ENCODE data around the gene LMBRD2. TPM values are rescaled to one million over a fixed set of nuclear protein-coding genes. Genes with fewer than 3 reads are reported as not detected.

Gene LMBRD2
- polyA plus RNA-seq, 2 of the 4 experiments (the other 2 are of a cell fraction), result 2.9 to 6.8 TPM

DNA sequence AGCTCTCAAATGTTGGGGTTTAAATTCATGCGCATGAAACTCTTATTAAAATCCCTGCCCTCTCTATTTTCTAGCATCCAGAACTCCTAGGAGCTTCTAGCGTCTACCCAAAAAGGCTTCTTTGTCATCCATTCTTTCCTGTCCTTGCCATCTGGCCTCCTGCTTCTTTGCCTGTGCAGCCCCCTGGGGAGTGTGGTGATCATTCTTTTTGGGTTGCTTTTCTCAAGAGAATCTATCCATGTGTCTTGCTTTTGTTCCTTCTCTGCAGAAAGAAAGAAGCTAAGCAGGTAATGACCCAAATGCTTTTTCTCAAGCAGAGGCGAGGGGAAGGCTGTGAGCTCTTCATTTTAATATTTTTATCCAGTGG is 26.8 kb upstream of the LMBRD2 start:
- no peaks in the 10 kb centered on the region for H3K9me3 ChIP-seq
- H3K27ac ChIP-seq, result no peak overlapping the region
- TF ChIP-seq HOXB13 (CRISPR knock-in tag; IDR thresholded peaks at IDR 0.05; ENCODE audit: low read depth) (no peak), PHF8 (IDR thresholded peaks at IDR 0.05; ENCODE audit: borderline replicate concordance, low read depth) (no peak), JUNB (IDR thresholded peaks at IDR 0.05) (no peak), CBX2 (IDR thresholded peaks at IDR 0.05; ENCODE audit: borderline replicate concordance, low read depth) (no peak), HOXA7 (CRISPR knock-in tag; IDR thresholded peaks at IDR 0.05) (no peak), HOXB5 (CRISPR knock-in tag; IDR thresholded peaks at IDR 0.05) (no peak), MYC (IDR thresholded peaks at IDR 0.05; ENCODE audit: borderline replicate concordance, low read length) (no peak), ZSCAN20 (CRISPR knock-in tag; IDR thresholded peaks at IDR 0.05) (no peak), ESRRA (IDR thresholded peaks at IDR 0.05; ENCODE audit: borderline replicate concordance, low read length) (no peak)
- TF ChIP-seq, protein P1, sequence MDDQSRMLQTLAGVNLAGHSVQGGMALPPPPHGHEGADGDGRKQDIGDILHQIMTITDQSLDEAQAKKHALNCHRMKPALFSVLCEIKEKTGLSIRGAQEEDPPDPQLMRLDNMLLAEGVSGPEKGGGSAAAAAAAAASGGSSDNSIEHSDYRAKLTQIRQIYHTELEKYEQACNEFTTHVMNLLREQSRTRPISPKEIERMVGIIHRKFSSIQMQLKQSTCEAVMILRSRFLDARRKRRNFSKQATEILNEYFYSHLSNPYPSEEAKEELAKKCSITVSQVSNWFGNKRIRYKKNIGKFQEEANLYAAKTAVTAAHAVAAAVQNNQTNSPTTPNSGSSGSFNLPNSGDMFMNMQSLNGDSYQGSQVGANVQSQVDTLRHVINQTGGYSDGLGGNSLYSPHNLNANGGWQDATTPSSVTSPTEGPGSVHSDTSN (IDR thresholded peaks at IDR 0.05), result no peak
- TF ChIP-seq, protein P2, sequence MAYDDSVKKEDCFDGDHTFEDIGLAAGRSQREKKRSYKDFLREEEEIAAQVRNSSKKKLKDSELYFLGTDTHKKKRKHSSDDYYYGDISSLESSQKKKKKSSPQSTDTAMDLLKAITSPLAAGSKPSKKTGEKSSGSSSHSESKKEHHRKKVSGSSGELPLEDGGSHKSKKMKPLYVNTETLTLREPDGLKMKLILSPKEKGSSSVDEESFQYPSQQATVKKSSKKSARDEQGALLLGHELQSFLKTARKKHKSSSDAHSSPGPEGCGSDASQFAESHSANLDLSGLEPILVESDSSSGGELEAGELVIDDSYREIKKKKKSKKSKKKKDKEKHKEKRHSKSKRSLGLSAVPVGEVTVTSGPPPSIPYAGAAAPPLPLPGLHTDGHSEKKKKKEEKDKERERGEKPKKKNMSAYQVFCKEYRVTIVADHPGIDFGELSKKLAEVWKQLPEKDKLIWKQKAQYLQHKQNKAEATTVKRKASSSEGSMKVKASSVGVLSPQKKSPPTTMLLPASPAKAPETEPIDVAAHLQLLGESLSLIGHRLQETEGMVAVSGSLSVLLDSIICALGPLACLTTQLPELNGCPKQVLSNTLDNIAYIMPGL (CRISPR knock-in tag; IDR thresholded peaks at IDR 0.05; ENCODE audit: borderline replicate concordance), result no peak
- TF ChIP-seq, protein P3, sequence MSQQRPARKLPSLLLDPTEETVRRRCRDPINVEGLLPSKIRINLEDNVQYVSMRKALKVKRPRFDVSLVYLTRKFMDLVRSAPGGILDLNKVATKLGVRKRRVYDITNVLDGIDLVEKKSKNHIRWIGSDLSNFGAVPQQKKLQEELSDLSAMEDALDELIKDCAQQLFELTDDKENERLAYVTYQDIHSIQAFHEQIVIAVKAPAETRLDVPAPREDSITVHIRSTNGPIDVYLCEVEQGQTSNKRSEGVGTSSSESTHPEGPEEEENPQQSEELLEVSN (IDR thresholded peaks at IDR 0.05; ENCODE audit: borderline replicate concordance, low read depth), result no peak
- no peak for ATAC-seq
- no peak for DNase-seq (ENCODE audit: low read depth in 1 of 2, low spot score in 1 of 2)
- FAIRE-seq, result no peak
- CTCF ChIA-PET, result interaction anchor here (0.6 to 2.5 kb wide), 17 partner anchors 11 to 1559 kb away, joined by 3 to 19 read pairs (median 4); partner anchors contain the start of genes LMBRD2, NADK2 and SKP2
- no peak overlapping the region for H3K4me2 ChIP-seq
- H3K4me1 ChIP-seq, result no peaks in the 10 kb centered on the region
- WGBS (ENCODE audit: missing lambda C conversion rate), result 89% methylated on average over 3 of the region's 3 CpGs
- POLR2A ChIA-PET, result no interaction called here
- no peak overlapping the region for H3K4me3 ChIP-seq

DNA sequence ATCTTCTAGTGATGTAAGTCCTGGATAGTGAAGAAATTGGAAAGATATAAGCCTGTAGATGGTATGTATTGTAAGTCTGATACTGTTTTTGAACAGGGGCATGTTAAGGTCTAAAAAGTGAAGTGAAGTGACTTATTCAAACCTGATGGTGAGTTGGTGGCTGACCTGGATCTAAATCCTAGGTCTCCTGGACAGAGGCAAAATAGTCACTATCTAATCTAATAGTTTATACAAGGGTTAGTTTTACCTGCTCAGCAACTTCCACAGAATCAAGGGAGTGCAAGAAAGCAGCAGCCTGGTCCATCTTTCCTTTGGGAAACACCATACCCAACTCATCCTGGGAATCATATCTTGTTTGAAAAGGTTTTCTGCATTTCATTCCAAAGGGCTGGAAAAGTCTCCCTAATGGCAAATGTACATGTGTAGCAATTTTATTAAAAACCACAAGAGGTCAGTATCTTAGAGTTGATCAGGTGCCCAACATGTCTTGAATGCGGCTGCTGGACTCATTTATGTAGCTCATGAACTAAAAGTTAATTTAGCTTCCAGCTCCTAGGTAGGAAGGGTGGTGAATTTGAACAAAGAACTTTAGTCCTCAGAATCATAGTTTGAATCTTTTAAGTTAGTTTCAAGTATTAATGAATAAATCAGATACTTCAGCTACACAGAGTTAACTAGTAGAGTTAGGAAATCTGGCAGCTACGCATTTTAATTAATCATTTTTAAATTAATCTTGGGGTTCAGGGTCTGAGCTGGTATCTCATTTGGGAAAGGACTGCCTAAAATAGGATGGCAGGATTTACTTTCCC is 26.2 kb upstream of the LMBRD2 start:
- ChIA-PET POLR2A (no interaction called here), CTCF (interaction anchor here (0.6 to 2.5 kb wide), 20 partner anchors 11 to 1560 kb away, joined by 3 to 19 read pairs (median 4); partner anchors contain the start of genes LMBRD2, NADK2 and SKP2)
- peak; percentile 13 to 56 for DNase-seq (ENCODE audit: low read depth in 1 of 2, low spot score in 1 of 2)
- ATAC-seq, result peak; percentile 88 to 90
- TF ChIP-seq, protein P3 (IDR thresholded peaks at IDR 0.05; ENCODE audit: borderline replicate concordance, low read depth), result no peak
- TF ChIP-seq ESRRA (IDR thresholded peaks at IDR 0.05; ENCODE audit: borderline replicate concordance, low read length), result no peak
- no peak for TF ChIP-seq RCOR1 (IDR thresholded peaks at IDR 0.05; ENCODE audit: low read depth, low read length)
- no peak for TF ChIP-seq JUNB (IDR thresholded peaks at IDR 0.05)
- TF ChIP-seq HEYL (CRISPR knock-in tag; IDR thresholded peaks at IDR 0.05), result no peak
- no peak for TF ChIP-seq MAFK (IDR thresholded peaks at IDR 0.05; ENCODE audit: partially characterized antibody)
- no peak for TF ChIP-seq HOXA7 (CRISPR knock-in tag; IDR thresholded peaks at IDR 0.05)
- no peak for TF ChIP-seq KDM1A (IDR thresholded peaks at IDR 0.05; ENCODE audit: low read depth)
- peak; percentile 58 for TF ChIP-seq SMC3 (IDR thresholded peaks at IDR 0.05)
- TF ChIP-seq, protein P4, sequence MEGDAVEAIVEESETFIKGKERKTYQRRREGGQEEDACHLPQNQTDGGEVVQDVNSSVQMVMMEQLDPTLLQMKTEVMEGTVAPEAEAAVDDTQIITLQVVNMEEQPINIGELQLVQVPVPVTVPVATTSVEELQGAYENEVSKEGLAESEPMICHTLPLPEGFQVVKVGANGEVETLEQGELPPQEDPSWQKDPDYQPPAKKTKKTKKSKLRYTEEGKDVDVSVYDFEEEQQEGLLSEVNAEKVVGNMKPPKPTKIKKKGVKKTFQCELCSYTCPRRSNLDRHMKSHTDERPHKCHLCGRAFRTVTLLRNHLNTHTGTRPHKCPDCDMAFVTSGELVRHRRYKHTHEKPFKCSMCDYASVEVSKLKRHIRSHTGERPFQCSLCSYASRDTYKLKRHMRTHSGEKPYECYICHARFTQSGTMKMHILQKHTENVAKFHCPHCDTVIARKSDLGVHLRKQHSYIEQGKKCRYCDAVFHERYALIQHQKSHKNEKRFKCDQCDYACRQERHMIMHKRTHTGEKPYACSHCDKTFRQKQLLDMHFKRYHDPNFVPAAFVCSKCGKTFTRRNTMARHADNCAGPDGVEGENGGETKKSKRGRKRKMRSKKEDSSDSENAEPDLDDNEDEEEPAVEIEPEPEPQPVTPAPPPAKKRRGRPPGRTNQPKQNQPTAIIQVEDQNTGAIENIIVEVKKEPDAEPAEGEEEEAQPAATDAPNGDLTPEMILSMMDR (IDR thresholded peaks at IDR 0.05), result peak; percentile 65
- TF ChIP-seq, protein P2 (CRISPR knock-in tag; IDR thresholded peaks at IDR 0.05; ENCODE audit: borderline replicate concordance), result no peak
- no peak for TF ChIP-seq FOXS1 (CRISPR knock-in tag; IDR thresholded peaks at IDR 0.05)
- peak; percentile 30 to 50 for TF ChIP-seq RAD21 (conservative IDR thresholded peaks at IDR 0.05 in 1 of 2, IDR thresholded peaks at IDR 0.05 in 1 of 2)
- TF ChIP-seq, protein P5, sequence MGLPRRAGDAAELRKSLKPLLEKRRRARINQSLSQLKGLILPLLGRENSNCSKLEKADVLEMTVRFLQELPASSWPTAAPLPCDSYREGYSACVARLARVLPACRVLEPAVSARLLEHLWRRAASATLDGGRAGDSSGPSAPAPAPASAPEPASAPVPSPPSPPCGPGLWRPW (IDR thresholded peaks at IDR 0.05), result no peak
- Histone ChIP-seq H3K27ac (no peak overlapping the region), H3K9me3 (no peaks in the 10 kb centered on the region), H3K4me1 (no peaks in the 10 kb centered on the region), H3K4me3 (no peak overlapping the region), H3K4me2 (no peak overlapping the region)
- no peak for FAIRE-seq
- WGBS (ENCODE audit: missing lambda C conversion rate), result 74% methylated on average over 2 of the region's 2 CpGs
